Osteocyte (in vitro differentiated cells): ENCODE results near the gene PRELID3B. TPM values are rescaled to one million over a fixed set of nuclear protein-coding genes. Genes with fewer than 3 reads are reported as not detected.

ENCODE experiments used
- DNase-seq: peaks from one replicate; pipeline ENCODE4 v3.0.0; 2021; ENCODE audit warnings: mixed read lengths; ENCODE audit not compliant: unreplicated experiment; ENCODE audit errors: extremely low spot score
- H3K27ac Mint-ChIP-seq: one replicate; pipeline ENCODE4 v1.8.0; 2021; ENCODE audit warnings: mild to moderate bottlenecking, mixed read lengths; ENCODE audit not compliant: unreplicated experiment
- H3K27me3 Mint-ChIP-seq: one replicate; pipeline ENCODE4 v1.8.0; 2021; ENCODE audit warnings: mixed read lengths; ENCODE audit not compliant: unreplicated experiment
- H3K36me3 Mint-ChIP-seq: one replicate; pipeline ENCODE4 v1.8.0; 2021; ENCODE audit warnings: mixed read lengths; ENCODE audit not compliant: unreplicated experiment
- H3K4me1 Mint-ChIP-seq: one replicate; pipeline ENCODE4 v1.8.0; 2021; ENCODE audit warnings: mixed read lengths; ENCODE audit not compliant: unreplicated experiment
- H3K4me3 Mint-ChIP-seq: one replicate; pipeline ENCODE4 v1.8.0; 2021; ENCODE audit warnings: mild to moderate bottlenecking, moderate library complexity, mixed read lengths; ENCODE audit not compliant: unreplicated experiment
- H3K9me3 Mint-ChIP-seq: one replicate; pipeline ENCODE4 v1.8.0; 2021; ENCODE audit warnings: mixed read lengths; ENCODE audit not compliant: unreplicated experiment
- CTCF ChIP-seq: fragments of 200-600 bp; sonication (generic); IDR thresholded peaks from 2 replicates; pipeline ENCODE4 v1.5.0; 2021; ENCODE audit warnings: antibody characterized with exemption, mild to moderate bottlenecking, moderate library complexity
- total RNA-seq: library from RNA; stranded (reverse); gene quantifications from 2 replicates; pipeline ENCODE4 v1.2.1, GENCODE V29; 2021

The PRELID3B gene
- total RNA-seq, 1 donor from 2014 or later = 45.1 TPM

GRCh38 chr20:59075934-59076508 lies 33.4 kb upstream of the PRELID3B start:
- TF ChIP-seq CTCF = no peak
- Mint-ChIP-seq H3K9me3 (no peaks in the 10 kb centered on the region), H3K4me1 (no peaks in the 10 kb centered on the region), H3K27ac (no peak overlapping the region), H3K4me3 (no peak overlapping the region), H3K36me3 (no peaks in the 10 kb centered on the region), H3K27me3 (peaks cover 48% of the 10 kb centered on the region)
- DNase-seq = no peak

GRCh38 chr20:59074456-59074855 lies 31.9 kb upstream of the PRELID3B start:
- no peak for TF ChIP-seq CTCF
- Mint-ChIP-seq H3K4me3 (no peak overlapping the region), H3K4me1 (no peaks in the 10 kb centered on the region), H3K27ac (no peak overlapping the region), H3K27me3 (peaks cover 59% of the 10 kb centered on the region), H3K36me3 (no peaks in the 10 kb centered on the region), H3K9me3 (no peaks in the 10 kb centered on the region)
- DNase-seq = no peak

- DNase-seq = no peak
- Mint-ChIP-seq H3K4me3 (no peak overlapping the region), H3K27ac (no peak overlapping the region), H3K4me1 (no peaks in the 10 kb centered on the region), H3K36me3 (no peaks in the 10 kb centered on the region), H3K9me3 (no peaks in the 10 kb centered on the region), H3K27me3 (peaks cover 62% of the 10 kb centered on the region)
- no peak for TF ChIP-seq CTCF
Observed at GRCh38 chr20:59073582-59073981, 31.0 kb upstream of the PRELID3B start.

- DNase-seq = no peak
- Mint-ChIP-seq H3K4me3 (no peak overlapping the region), H3K4me1 (no peaks in the 10 kb centered on the region), H3K27me3 (peaks cover 61% of the 10 kb centered on the region), H3K36me3 (no peaks in the 10 kb centered on the region), H3K9me3 (no peaks in the 10 kb centered on the region), H3K27ac (no peak overlapping the region)
- no peak for TF ChIP-seq CTCF
Observed at GRCh38 chr20:59071216-59071615, 28.6 kb upstream of the PRELID3B start.

GRCh38 chr20:59069026-59069425 lies 26.4 kb upstream of the PRELID3B start:
- no peak for DNase-seq
- no peaks in the 10 kb centered on the region for H3K4me1 Mint-ChIP-seq
- TF ChIP-seq CTCF = no peak

More at GRCh38 chr20:59069026-59069425, 26.4 kb upstream of the PRELID3B start:
- Mint-ChIP-seq H3K4me3 (no peak overlapping the region), H3K27ac (no peak overlapping the region), H3K36me3 (no peaks in the 10 kb centered on the region), H3K9me3 (no peaks in the 10 kb centered on the region), H3K27me3 (peaks cover 52% of the 10 kb centered on the region)
